ENCODE data around the gene TMEM130. TPM values are rescaled to one million over a fixed set of nuclear protein-coding genes. Genes with fewer than 3 reads are reported as not detected.

Gene TMEM130
- total and polyA plus RNA-seq, 9 of the 15 experiments (the other 6 are each of a cell fraction or from before 2014, with no cell fraction given), result 0.07 TPM; not detected in 8

- TF ChIP-seq ZNF174 (CRISPR knock-in tag; IDR thresholded peaks at IDR 0.05) (no peak), CBX2 (IDR thresholded peaks at IDR 0.05; ENCODE audit: insufficient read depth, low read length, poor library complexity, severe bottlenecking) (no peak), E2F8 (IDR thresholded peaks at IDR 0.05; ENCODE audit: low read depth, partially characterized antibody) (peak; percentile 67), PHF8 (IDR thresholded peaks at IDR 0.05; ENCODE audit: borderline replicate concordance, low read length) (peak; percentile 81; the same call in 1 of the 2 replicates), ZNF592 (IDR thresholded peaks at IDR 0.05) (peak; percentile 39; the same call in 1 of the 2 replicates), RBM34 (IDR thresholded peaks at IDR 0.05; ENCODE audit: borderline replicate concordance, insufficient read depth, low read length) (no peak), ZBTB7A (IDR thresholded peaks at IDR 0.05; ENCODE audit: borderline replicate concordance, control insufficient read depth, low read depth, low read length) (peak; percentile 99), FOXO4 (CRISPR knock-in tag; IDR thresholded peaks at IDR 0.05) (no peak), CSDE1 (IDR thresholded peaks at IDR 0.05) (no peak), STAG1 (CRISPR knock-in tag; IDR thresholded peaks at IDR 0.05; ENCODE audit: borderline replicate concordance) (no peak; the same call in 1 of the 2 replicates), KAT7 (CRISPR knock-in tag; IDR thresholded peaks at IDR 0.05; ENCODE audit: borderline replicate concordance) (0 out of 2 replicates have a peak, but pooled peaks have one; percentile 53), ZNF511 (CRISPR knock-in tag; IDR thresholded peaks at IDR 0.05) (peak; percentile 54; the same call in 1 of the 2 replicates), FOXA1 (IDR thresholded peaks at IDR 0.05; ENCODE audit: borderline replicate concordance) (no peak), TBL1XR1 (IDR thresholded peaks at IDR 0.05; ENCODE audit: low read length in 2 of 2) (no peak), MEIS2 (IDR thresholded peaks at IDR 0.05; ENCODE audit: partially characterized antibody) (peak; percentile 7), NCOR1 (IDR thresholded peaks at IDR 0.05) (no peak), POLR2B (IDR thresholded peaks at IDR 0.05; ENCODE audit: low read depth, partially characterized antibody) (peak; percentile 54), MTA1 (IDR thresholded peaks at IDR 0.05; ENCODE audit: borderline replicate concordance) (peak; percentile 50; the same call in 1 of the 2 replicates)
Measured at GRCh38 chr7:98878365-98879197, 8.8 kb upstream of the TMEM130 start, which contains the start of gene TRRAP (continued).

Measured in K562 (cell line).